Activated CD8-positive, alpha-beta T cell treated with anti-CD3 and anti-CD28 coated beads for 36 hours (primary cell): ENCODE measurements around the gene SDCCAG8. TPM values are rescaled to one million over a fixed set of nuclear protein-coding genes. Genes with fewer than 3 reads are reported as not detected.

ENCODE experiments used
- ATAC-seq: fragments of 200-7000 bp; cut with Tn5 transposase; one replicate; pipeline ENCODE4 v1.10.0; 2021; ENCODE audit warnings: mild to moderate bottlenecking, moderate library complexity
- CTCF ChIA-PET: fragments of 350-600 bp; sonication (Branson Sonifier 250); formaldehyde crosslinking; loops from one replicate; lab custom pipeline; 2021; ENCODE audit warnings: antibody characterized with exemption; lab: Charles Lee
- POLR2A ChIA-PET: fragments of 350-600 bp; sonication (Branson Sonifier 250); formaldehyde crosslinking; loops from one replicate; lab custom pipeline; 2021; ENCODE audit warnings: antibody characterized with exemption; lab: Charles Lee
- DNase-seq: peaks from one replicate; pipeline ENCODE4 v3.0.0-alpha.2; 2020
- H3K27ac Mint-ChIP-seq: one replicate; pipeline ENCODE4 v1.8.0; 2021; ENCODE audit warnings: mild to moderate bottlenecking, mixed read lengths
- H3K27me3 Mint-ChIP-seq: one replicate; pipeline ENCODE4 v1.8.0; 2021; ENCODE audit warnings: mixed read lengths
- H3K36me3 Mint-ChIP-seq: one replicate; pipeline ENCODE4 v1.8.0; 2021; ENCODE audit warnings: low read depth, mixed read lengths
- H3K4me1 Mint-ChIP-seq: one replicate; pipeline ENCODE4 v1.8.0; 2021; ENCODE audit warnings: low read depth, mixed read lengths
- H3K4me3 Mint-ChIP-seq: one replicate; pipeline ENCODE4 v1.8.0; 2021; ENCODE audit warnings: mild to moderate bottlenecking, moderate library complexity, mixed read lengths
- H3K9me3 Mint-ChIP-seq: one replicate; pipeline ENCODE4 v1.8.0; 2021; ENCODE audit warnings: mixed read lengths
- intact Hi-C: fragments of 100-400 bp; cut with micrococcal nuclease; formaldehyde crosslinking; loops from one replicate; pipeline ENCODE4 v1.10.0; 2022
- total RNA-seq, 2 experiments: library from RNA; stranded (reverse); gene quantifications; one replicate each; pipeline ENCODE4 v1.2.3, GENCODE V29; 2021
- TF ChIP-seq, protein P1 (sequence below): fragments of 200-600 bp; IDR thresholded peaks from one replicate; pipeline ENCODE4 v1.8.0; 2022; ENCODE audit warnings: antibody characterized with exemption, mild to moderate bottlenecking

Gene SDCCAG8
- total RNA-seq, 2 experiments from 2014 or later: 22.4 to 22.6 TPM

DNA sequence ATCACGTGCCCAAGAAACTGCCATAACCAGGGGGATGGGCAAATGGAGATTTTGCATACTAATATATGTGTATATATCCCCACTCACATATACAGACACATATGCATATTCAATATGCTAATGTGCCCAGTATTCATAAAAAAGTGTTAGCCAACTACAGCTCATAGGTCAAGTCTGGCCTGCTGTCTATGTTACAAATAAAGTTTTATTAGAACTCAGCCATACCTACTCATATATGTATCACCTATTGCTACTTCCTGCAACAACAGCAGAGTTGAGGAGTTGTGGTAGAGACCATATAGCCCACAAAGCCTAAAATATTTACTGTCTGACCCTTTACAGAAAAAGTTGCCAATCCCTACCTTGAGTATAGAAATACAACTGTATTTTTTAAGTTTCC, 93.3 kb downstream of the SDCCAG8 start:
- no peak for ATAC-seq
- Mint-ChIP-seq H3K4me1 (peaks cover 9% of the 10 kb centered on the region), H3K27me3 (no peaks in the 10 kb centered on the region), H3K27ac (no peak overlapping the region), H3K4me3 (no peak overlapping the region), H3K9me3 (no peaks in the 10 kb centered on the region), H3K36me3 (peaks cover 13% of the 10 kb centered on the region)
- POLR2A ChIA-PET: no interaction called here
- CTCF ChIA-PET: no interaction called here
- TF ChIP-seq, protein P1, sequence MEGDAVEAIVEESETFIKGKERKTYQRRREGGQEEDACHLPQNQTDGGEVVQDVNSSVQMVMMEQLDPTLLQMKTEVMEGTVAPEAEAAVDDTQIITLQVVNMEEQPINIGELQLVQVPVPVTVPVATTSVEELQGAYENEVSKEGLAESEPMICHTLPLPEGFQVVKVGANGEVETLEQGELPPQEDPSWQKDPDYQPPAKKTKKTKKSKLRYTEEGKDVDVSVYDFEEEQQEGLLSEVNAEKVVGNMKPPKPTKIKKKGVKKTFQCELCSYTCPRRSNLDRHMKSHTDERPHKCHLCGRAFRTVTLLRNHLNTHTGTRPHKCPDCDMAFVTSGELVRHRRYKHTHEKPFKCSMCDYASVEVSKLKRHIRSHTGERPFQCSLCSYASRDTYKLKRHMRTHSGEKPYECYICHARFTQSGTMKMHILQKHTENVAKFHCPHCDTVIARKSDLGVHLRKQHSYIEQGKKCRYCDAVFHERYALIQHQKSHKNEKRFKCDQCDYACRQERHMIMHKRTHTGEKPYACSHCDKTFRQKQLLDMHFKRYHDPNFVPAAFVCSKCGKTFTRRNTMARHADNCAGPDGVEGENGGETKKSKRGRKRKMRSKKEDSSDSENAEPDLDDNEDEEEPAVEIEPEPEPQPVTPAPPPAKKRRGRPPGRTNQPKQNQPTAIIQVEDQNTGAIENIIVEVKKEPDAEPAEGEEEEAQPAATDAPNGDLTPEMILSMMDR: no peak
- intact Hi-C loops: loop anchor here (10.0 kb wide), 1 partner anchor 596 kb away; no protein-coding TSS in a partner anchor
- DNase-seq: no peak

DNA sequence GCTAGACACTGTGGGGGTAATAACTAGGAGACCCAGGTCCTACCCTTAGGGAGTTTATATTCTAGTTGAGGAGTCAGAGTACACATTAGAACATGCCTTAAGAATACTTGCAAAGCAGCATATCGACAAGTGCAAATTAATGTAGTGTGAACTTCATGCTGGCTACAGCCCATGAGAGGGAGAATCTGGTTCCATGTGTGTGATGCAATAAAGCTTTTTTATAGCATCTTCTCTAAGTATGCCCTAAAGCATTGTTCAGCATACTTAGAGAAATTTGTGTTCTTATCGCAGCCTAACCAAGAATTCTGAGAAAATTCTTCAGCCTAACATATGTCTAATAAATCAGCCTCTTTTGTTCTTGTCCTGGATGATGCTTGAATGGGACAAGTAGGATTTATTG, 95.5 kb downstream of the SDCCAG8 start:
- intact Hi-C loops: loop anchor here (5.0 kb wide), 1 partner anchor 396 kb away; no protein-coding TSS in a partner anchor
- peaks cover 13% of the 10 kb centered on the region for H3K36me3 Mint-ChIP-seq
- no peak overlapping the region for H3K27ac Mint-ChIP-seq
- no peaks in the 10 kb centered on the region for H3K9me3 Mint-ChIP-seq
- H3K27me3 Mint-ChIP-seq: no peaks in the 10 kb centered on the region
- CTCF ChIA-PET: no interaction called here
- no peak overlapping the region for H3K4me3 Mint-ChIP-seq
- no peak for DNase-seq
- POLR2A ChIA-PET: no interaction called here
- TF ChIP-seq, protein P1: no peak
- no peak for ATAC-seq
- peaks cover 15% of the 10 kb centered on the region for H3K4me1 Mint-ChIP-seq

DNA sequence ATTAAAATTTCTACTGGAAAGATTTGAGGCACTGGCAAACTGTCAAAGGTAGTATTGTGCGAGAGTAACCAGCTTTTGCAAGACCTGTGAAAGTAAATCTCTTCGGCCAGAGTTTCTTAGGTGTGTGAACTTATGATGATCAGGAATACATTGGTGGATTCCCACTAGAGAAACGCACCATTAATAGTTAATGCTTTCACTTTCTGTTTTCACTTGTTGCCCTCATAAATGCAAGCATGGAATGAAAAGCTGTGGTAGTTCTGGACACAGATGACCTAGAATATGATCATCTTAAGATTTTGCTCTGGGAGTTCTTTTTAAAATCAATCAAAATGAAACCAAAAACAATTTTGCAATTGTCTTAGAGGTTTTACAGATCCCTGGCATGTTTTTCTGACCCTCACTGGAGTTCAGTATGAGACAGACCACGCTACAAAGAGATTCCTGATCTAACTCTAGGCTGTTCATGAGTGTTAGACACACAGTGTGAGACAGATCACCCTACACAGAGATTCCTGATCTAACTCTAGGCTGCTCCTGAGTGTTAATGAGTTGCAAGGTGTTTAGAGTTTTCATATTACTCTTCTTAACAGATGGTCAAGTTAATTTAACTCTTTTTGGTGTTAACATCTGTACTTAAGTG, 98.8 kb downstream of the SDCCAG8 start:
- Mint-ChIP-seq H3K27ac (no peak overlapping the region), H3K27me3 (no peaks in the 10 kb centered on the region), H3K4me1 (peaks cover 15% of the 10 kb centered on the region), H3K9me3 (no peaks in the 10 kb centered on the region), H3K36me3 (peaks cover 13% of the 10 kb centered on the region), H3K4me3 (no peak overlapping the region)
- TF ChIP-seq, protein P1: no peak
- intact Hi-C loops: loop anchor here (5.0 kb wide), 1 partner anchor 393 kb away; no protein-coding TSS in a partner anchor
- DNase-seq (no peak), ATAC-seq (peak; percentile 13)
- ChIA-PET CTCF (interaction anchor here (1.7 kb wide), 1 partner anchor 11 kb away, joined by 10 read pairs; no protein-coding TSS in a partner anchor), POLR2A (no interaction called here)

DNA sequence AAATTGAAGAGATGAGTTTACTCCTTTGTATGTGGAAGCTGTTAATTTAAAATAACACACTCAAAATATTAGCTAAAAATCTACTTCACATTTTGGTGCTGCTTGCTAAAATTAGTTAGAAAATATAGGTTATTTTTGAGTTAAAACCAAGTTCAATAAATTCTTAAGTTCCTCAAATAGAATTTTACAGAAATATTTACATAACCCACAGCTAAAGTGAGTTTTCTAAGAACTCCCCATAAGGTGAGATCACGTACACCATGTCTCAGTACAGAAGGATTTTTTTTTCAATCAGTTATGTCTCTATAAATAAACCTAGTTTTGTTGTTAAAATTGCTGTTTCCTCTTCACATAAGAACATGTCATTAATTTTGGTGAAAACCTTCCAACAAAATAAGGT, 108.0 kb downstream of the SDCCAG8 start:
- DNase-seq: no peak
- H3K27me3 Mint-ChIP-seq: no peaks in the 10 kb centered on the region
- no peak overlapping the region for H3K27ac Mint-ChIP-seq
- H3K36me3 Mint-ChIP-seq: peaks cover 8% of the 10 kb centered on the region
- H3K9me3 Mint-ChIP-seq: no peaks in the 10 kb centered on the region
- ChIA-PET CTCF (no interaction called here), POLR2A (no interaction called here)
- no peak overlapping the region for H3K4me3 Mint-ChIP-seq
- ATAC-seq: no peak
- H3K4me1 Mint-ChIP-seq: no peaks in the 10 kb centered on the region
- TF ChIP-seq, protein P1: no peak
- intact Hi-C loops: no loop called here

DNA sequence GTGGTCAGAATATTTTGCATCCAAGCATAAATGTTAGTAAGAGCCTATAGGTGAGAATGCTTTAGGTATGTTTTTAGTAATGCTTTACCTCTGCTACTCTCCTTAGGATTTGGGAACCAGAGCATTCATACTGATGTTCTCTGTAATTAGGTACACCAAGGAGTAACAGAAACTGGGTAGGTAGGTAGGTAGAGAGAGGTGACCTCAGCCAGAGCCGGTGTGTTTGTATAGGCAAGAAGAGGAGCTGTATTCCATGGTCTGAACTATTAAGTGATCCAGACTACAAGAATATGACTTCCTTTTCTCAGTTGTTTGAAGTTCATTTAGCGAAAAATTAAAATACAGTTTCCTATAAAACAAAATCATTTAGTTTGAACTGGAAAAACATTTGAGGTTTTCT, 108.5 kb downstream of the SDCCAG8 start:
- Mint-ChIP-seq H3K9me3 (no peaks in the 10 kb centered on the region), H3K36me3 (peaks cover 12% of the 10 kb centered on the region), H3K27me3 (no peaks in the 10 kb centered on the region), H3K27ac (no peak overlapping the region), H3K4me1 (no peaks in the 10 kb centered on the region), H3K4me3 (no peak overlapping the region)
- ATAC-seq (no peak), DNase-seq (no peak)
- TF ChIP-seq, protein P1: no peak
- POLR2A ChIA-PET: no interaction called here
- intact Hi-C loops: no loop called here
- CTCF ChIA-PET: no interaction called here
